Stimulated activated CD4-positive, alpha-beta T cell treated with anti-CD3 and anti-CD28 coated beads, Interleukin-12 subunit alpha, Interleukin-12 subunit beta, amount 100 ng/mL, for 24 hours (primary cell): ENCODE measurements around the gene FGD4.
A peak's percentile ranks its signal among the peaks of the same experiment; 100 is the strongest.

Experiments used
- DNase-seq, 2 experiments: peaks; one replicate each; pipeline ENCODE4 v3.0.0-alpha.2; 2020; ENCODE audit warnings: low read depth in 2 of 2

Gene FGD4

DNA sequence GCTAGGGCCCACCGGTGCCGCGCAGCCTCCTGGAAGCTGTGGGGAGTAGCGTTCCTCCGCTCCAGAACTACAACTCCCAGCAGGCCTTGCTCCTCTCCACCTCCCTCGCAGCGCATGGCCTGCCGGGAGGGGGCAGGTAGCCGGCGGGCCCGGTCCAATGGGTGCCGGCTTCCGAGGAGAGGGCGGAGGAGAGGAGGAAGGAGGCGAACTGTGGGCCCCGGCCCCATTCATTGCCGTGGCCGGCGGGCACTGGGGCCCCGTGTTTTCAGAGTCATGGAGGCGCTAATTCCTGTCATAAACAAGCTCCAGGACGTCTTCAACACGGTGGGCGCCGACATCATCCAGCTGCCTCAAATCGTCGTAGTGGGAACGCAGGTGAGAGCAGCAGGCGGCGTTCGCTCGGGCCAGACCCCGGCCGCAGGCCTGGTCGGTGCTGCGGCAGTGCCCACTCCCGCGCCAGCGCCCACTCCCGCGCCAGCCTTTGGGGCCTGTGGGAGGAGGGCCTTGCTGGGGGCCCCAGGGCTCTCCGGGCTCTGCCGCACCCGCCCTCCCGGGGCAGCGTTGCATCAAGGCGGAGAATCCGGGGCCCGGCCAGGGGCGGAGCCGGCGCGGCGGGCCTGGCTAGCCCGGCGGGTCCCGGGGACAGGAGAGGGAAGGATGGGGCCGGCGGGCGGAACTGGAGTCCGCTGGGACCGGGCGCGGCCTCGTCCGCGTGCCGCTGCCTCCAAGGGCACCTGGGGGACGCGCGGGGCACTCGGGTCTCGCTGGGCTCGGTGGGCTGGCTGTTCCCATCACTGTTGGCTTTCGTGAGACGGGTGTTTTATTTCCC is 279.9 kb downstream of the FGD4 start, which contains the start of gene DNM1L:
Gene DNM1L, plus strand, starts transcription at position 211 of the 829 bp plus-strand sequence. Its CDS starts 63 bp downstream, at position 274.
- peak; percentile 83 to 86 for DNase-seq

DNA sequence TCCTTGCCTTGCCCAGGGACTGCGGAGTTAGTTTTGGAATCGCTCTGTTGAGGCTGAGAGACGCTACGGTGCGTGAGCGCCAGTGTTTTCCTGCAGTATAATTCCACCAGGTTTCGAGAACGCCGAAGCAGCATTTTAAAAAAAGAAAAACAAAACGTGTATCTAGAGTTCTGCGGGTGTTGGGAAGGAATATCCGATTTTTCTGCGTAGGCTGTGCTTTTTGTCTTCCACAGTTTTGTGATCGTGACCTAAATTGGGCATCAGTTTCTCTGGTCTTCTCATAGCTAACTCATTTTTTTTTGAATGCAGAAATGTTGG is 280.5 kb downstream of the FGD4 start:
- no peak for DNase-seq

DNA sequence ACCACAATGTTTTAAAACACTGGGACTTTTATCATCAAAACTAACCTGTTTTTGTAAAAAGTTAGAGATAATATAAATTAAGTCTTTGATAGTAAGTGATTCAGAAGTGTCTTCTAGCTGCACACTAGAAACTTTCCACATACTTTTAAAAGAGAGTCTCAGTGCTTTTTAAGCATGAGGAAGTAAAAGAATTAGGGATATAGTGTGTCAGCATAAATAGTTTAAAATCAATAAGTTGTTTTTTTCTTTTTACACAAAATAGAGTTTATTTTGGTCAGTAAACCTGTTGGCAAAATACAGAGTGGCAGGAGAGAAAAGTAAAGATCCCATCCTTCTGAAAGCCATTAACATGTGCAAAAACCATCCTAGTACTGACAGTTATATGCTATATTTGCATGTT is 281.4 kb downstream of the FGD4 start:
- DNase-seq: no peak

DNA sequence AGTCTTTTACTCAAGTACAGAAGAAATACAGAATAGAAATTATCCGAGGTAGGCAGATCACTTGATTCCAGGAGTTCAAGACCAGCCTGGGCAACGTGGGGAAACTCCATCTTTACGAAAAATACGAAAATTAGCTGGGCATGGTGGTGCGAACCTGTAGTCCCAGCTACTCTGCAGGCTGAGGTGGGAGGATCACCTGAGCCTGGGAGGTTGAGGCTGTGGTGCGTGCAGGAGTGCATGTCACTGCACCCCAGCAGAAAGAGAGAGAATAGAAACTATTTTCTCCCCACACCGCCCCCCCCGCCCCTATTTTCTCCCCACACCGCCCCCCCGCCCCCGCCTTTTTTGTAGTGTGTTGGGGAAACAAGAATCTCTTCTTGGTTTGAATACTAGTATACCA is 281.9 kb downstream of the FGD4 start:
- DNase-seq: no peak

DNA sequence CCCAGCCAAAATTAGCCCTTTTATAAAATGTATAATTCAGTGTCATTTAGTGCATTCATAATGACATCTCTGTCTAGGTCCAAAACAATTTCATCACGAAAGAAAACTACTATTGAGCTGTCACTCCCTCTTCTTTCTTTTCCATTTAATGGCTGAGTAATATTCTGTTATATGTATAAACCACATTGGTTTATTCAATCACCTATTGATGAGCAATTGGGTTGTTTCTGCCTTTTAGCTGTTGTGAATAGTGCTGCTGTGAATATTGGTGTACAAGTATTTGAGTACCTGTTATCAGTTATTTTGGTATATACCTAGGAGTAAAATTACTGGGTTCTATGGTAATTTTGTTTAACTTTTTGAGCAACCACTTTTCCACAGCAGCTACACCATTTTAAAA is 287.0 kb downstream of the FGD4 start:
- no peak for DNase-seq

DNA sequence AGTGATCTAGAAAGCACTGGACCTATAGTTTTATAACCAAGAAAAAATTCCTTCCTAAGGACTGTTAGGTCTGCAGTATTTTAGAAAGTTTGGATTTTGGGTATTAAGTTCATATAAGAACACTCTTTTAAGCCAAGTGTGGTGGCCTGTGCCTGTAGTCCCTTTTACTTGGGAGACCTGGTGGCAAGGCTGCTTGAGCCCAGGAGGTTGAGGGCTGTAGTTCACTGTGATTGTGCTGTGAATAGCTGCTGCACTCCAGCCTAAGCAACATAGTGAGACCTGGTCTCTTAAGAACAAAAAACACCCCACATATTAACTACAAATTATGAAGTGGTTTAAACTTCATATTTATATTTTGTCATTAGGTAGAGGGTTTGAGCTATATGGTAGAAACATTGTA is 289.4 kb downstream of the FGD4 start:
- no peak for DNase-seq

DNA sequence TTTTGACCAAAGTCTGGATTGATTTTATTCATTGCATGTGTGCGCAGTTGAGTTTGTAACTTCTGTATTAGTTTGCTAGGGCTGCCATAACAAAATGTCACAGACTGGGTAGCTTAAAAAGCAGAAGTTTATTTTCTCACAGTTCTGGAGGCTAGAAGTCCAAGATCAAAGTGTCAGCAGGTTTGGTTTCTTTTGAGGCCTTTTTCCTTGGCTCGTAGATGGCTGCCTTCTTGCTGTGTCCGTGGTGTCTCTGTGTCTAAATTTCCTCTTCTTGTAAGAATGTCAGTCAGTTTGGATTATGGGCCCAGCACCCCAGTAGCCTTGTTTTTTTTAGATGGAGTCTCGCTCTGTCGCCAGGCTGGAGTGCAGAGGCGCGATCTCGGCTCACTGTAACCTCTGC is 291.6 kb downstream of the FGD4 start:
- no peak for DNase-seq

DNA sequence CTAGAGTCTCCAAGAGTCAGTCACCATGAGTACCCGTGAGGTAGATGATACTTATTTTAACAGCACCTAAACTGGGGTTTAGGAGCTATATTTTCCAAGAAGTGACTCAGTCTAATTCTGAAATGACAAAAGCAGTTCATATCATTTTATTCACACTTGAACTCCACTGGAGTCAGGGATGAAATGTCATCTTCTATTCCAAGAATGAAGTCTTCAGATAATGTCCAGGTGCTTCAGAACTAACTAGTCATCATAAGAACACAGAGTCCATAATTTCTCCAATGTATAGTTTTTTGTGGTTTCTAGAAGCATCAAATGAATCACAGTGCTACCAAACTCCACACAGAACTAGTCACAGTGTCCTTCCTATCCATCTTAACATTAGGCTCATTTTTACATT is 293.0 kb downstream of the FGD4 start:
- no peak for DNase-seq

DNA sequence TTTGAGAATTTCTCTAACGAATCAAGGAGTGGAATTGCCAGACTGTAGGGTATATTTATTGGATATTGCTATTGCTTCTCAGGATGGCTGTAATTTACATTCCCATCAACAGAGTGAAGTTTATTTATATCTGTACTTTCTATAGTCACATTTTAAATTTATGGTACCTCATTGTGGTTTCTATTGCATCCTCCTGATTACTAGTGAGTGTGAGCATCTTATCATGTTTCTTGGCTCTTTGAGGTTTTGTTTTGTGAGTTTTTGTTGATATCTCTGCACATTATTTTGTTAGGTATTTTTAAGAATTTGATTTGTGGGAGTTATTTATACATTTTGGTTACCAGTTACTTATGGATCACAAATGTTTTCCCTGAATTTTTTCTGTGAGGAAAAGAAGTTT is 293.7 kb downstream of the FGD4 start:
- no peak for DNase-seq
